Loucy (cell line): ENCODE results near the gene HELZ.

Experiments used
- H2AFZ ChIP-seq: fragments of 200-600 bp; sonication (generic); 2 replicates; pipeline ENCODE4 v1.6.0; 2016; ENCODE audit warnings: antibody characterized with exemption, mild to moderate bottlenecking, low read length, moderate library complexity
- H3F3A ChIP-seq: fragments of 200-600 bp; 2 replicates; pipeline ENCODE4 v1.6.0; 2016; ENCODE audit warnings: antibody characterized with exemption, low read depth, mild to moderate bottlenecking
- H3K27me3 ChIP-seq: fragments of 200-600 bp; sonication (generic); 2 replicates; pipeline ENCODE4 v1.6.1; 2014; ENCODE audit warnings: low read length, mild to moderate bottlenecking; ENCODE audit not compliant: insufficient read depth, poor library complexity, severe bottlenecking
- H3K36me3 ChIP-seq: fragments of 200-600 bp; sonication (generic); 2 replicates; pipeline ENCODE4 v1.6.1; 2016; ENCODE audit warnings: low read length; ENCODE audit not compliant: insufficient read depth
- H3K4me1 ChIP-seq: fragments of 200-600 bp; sonication (generic); 2 replicates; pipeline ENCODE4 v1.5.1; 2014; ENCODE audit warnings: low read length, mild to moderate bottlenecking; ENCODE audit not compliant: insufficient read depth, poor library complexity, severe bottlenecking
- H3K4me2 ChIP-seq: fragments of 200-600 bp; sonication (generic); 2 replicates; pipeline ENCODE4 v1.6.0; 2014; ENCODE audit warnings: antibody characterized with exemption, low read length, low read depth, mild to moderate bottlenecking; ENCODE audit not compliant: poor library complexity, severe bottlenecking
- H3K4me3 ChIP-seq: fragments of 200-600 bp; sonication (generic); 2 replicates; pipeline ENCODE4 v1.5.1; 2014; ENCODE audit warnings: low read length, mild to moderate bottlenecking, mixed read lengths; ENCODE audit not compliant: poor library complexity, severe bottlenecking
- H3K79me2 ChIP-seq: fragments of 200-600 bp; sonication (generic); 2 replicates; pipeline ENCODE4 v1.6.1; 2014; ENCODE audit warnings: low read length; ENCODE audit not compliant: insufficient read depth
- H3K9ac ChIP-seq: fragments of 200-600 bp; sonication (generic); 2 replicates; pipeline ENCODE4 v1.6.0; 2014; ENCODE audit warnings: mild to moderate bottlenecking, low read depth, low read length, moderate library complexity; ENCODE audit not compliant: poor library complexity, severe bottlenecking
- H3K9me2 ChIP-seq: fragments of 200-600 bp; sonication (generic); replicated peaks from 2 replicates; pipeline ENCODE4 v1.6.1; 2016; ENCODE audit warnings: low read depth, low read length, mixed read lengths
- H3K9me3 ChIP-seq: fragments of 200-600 bp; sonication (generic); 2 replicates; pipeline ENCODE4 v1.6.1; 2014; ENCODE audit warnings: mild to moderate bottlenecking, antibody characterized with exemption, low read length, low read depth; ENCODE audit not compliant: insufficient read depth
- H4K20me1 ChIP-seq: fragments of 200-600 bp; sonication (generic); 2 replicates; pipeline ENCODE4 v1.6.0; 2014; ENCODE audit warnings: antibody characterized with exemption, low read length, mild to moderate bottlenecking; ENCODE audit not compliant: insufficient read depth, poor library complexity, severe bottlenecking
- CTCF ChIP-seq: fragments of 200-600 bp; sonication (generic); conservative IDR thresholded peaks from 2 replicates; pipeline ENCODE4 v1.5.1; 2014; ENCODE audit warnings: mild to moderate bottlenecking, antibody characterized with exemption, low read length
- EZH2phosphoT487 ChIP-seq: fragments of 200-600 bp; IDR thresholded peaks from 2 replicates; pipeline ENCODE4 v1.6.1; 2018; ENCODE audit warnings: antibody characterized with exemption, mild to moderate bottlenecking, moderate library complexity, borderline replicate concordance

The HELZ gene

GRCh38 chr17:67129283-67129682, 115.7 kb downstream of the HELZ start:
- no peaks in the 10 kb centered on the region for H3K79me2 ChIP-seq
- H3K27me3 ChIP-seq: no peaks in the 10 kb centered on the region
- H3K9me3 ChIP-seq: no peaks in the 10 kb centered on the region
- TF ChIP-seq EZH2phosphoT487: no peak
- TF ChIP-seq CTCF: no peak
- H4K20me1 ChIP-seq: peaks cover 4% of the 10 kb centered on the region
- H3K4me2 ChIP-seq: no peak overlapping the region
- H3K4me1 ChIP-seq: peaks cover 7% of the 10 kb centered on the region
- no peak overlapping the region for H3K9ac ChIP-seq
- no peak overlapping the region for H2AFZ ChIP-seq
- H3F3A ChIP-seq: no peaks in the 10 kb centered on the region; the same call in 1 of the 2 replicates
- no peaks in the 10 kb centered on the region for H3K9me2 ChIP-seq
- H3K36me3 ChIP-seq: peaks cover 23% of the 10 kb centered on the region; the same call in 1 of the 2 replicates
- no peak overlapping the region for H3K4me3 ChIP-seq

- H3K4me3 ChIP-seq: no peak overlapping the region
- H3K9me2 ChIP-seq: no peaks in the 10 kb centered on the region
- no peaks in the 10 kb centered on the region for H3K27me3 ChIP-seq
- H3K4me2 ChIP-seq: no peak overlapping the region
- no peaks in the 10 kb centered on the region for H3K9me3 ChIP-seq
- peaks cover 4% of the 10 kb centered on the region for H4K20me1 ChIP-seq
- H3K79me2 ChIP-seq: no peaks in the 10 kb centered on the region
- no peak overlapping the region for H2AFZ ChIP-seq
- H3K9ac ChIP-seq: no peak overlapping the region
- no peak for TF ChIP-seq EZH2phosphoT487
- no peak for TF ChIP-seq CTCF
- H3K4me1 ChIP-seq: peaks cover 7% of the 10 kb centered on the region
- H3F3A ChIP-seq: no peaks in the 10 kb centered on the region; the same call in 1 of the 2 replicates
- H3K36me3 ChIP-seq: peaks cover 25% of the 10 kb centered on the region; the same call in 1 of the 2 replicates
Measured at GRCh38 chr17:67128700-67129099, 116.3 kb downstream of the HELZ start.

- peaks cover 2% of the 10 kb centered on the region for H4K20me1 ChIP-seq
- no peaks in the 10 kb centered on the region; the same call in 1 of the 2 replicates for H3F3A ChIP-seq
- no peaks in the 10 kb centered on the region for H3K9me3 ChIP-seq
- H3K79me2 ChIP-seq: no peaks in the 10 kb centered on the region
- no peaks in the 10 kb centered on the region for H3K27me3 ChIP-seq
- H3K4me1 ChIP-seq: peaks cover 4% of the 10 kb centered on the region
- no peak overlapping the region for H3K9ac ChIP-seq
- no peak overlapping the region for H2AFZ ChIP-seq
- TF ChIP-seq EZH2phosphoT487 (no peak), CTCF (no peak)
- peaks cover 29% of the 10 kb centered on the region; the same call in 1 of the 2 replicates for H3K36me3 ChIP-seq
- no peaks in the 10 kb centered on the region for H3K9me2 ChIP-seq
- H3K4me2 ChIP-seq: no peak overlapping the region
- H3K4me3 ChIP-seq: no peak overlapping the region
Measured at GRCh38 chr17:67127925-67128324, 117.1 kb downstream of the HELZ start.
